Right lobe of liver (tissue), 6 donors: Measurements from ENCODE around the gene HLA-DMB. TPM values are rescaled to one million over a fixed set of nuclear protein-coding genes. Genes with fewer than 3 reads are reported as not detected.

Experiments used
- ATAC-seq, 4 donors: fragments of 200-7000 bp; cut with Tn5 transposase; one replicate each; pipeline ENCODE4 v1.9.1; 2020; ENCODE audit warnings: mild to moderate bottlenecking in 4 of 4, moderate library complexity in 4 of 4
- DNase-seq, 3 donors: peaks; one replicate each; pipeline ENCODE4 v3.0.0-alpha.2; 2020
- H3K27ac ChIP-seq, 3 donors: fragments of 200-600 bp; one replicate each; pipeline ENCODE4 v1.8.0; 2022
- H3K27me3 ChIP-seq, 2 donors: fragments of 200-600 bp; one replicate each; pipeline ENCODE4 v1.8.0; 2022
- H3K36me3 ChIP-seq, 4 donors: fragments of 200-600 bp; sonication (generic) in 1 of 4; one replicate each; pipeline versions ENCODE4 v1.5.1 to v1.8.0; 2017 to 2022; ENCODE audit warnings: control low read depth in 1 of 4
- H3K4me1 ChIP-seq, 4 donors: fragments of 200-600 bp; sonication (generic) in 1 of 4; one replicate each; pipeline versions ENCODE4 v1.5.1 to v1.8.0; 2017 to 2022; ENCODE audit warnings: control low read depth in 1 of 4
- H3K4me3 ChIP-seq, 3 donors: fragments of 200-600 bp; one replicate each; pipeline ENCODE4 v1.8.0; 2022
- H3K9me3 ChIP-seq, 4 donors: fragments of 200-600 bp; sonication (generic) in 1 of 4; one replicate each; pipeline versions ENCODE4 v1.5.1 to v1.8.0; 2017 to 2022; ENCODE audit warnings: control low read depth in 1 of 4
- POLR2A ChIP-seq: fragments of 450-650 bp; IDR thresholded peaks from one replicate; pipeline ENCODE4 v1.6.1; 2017; ENCODE audit warnings: antibody characterized with exemption, mild to moderate bottlenecking
- WGBS: methylation state at CpG from one replicate; pipeline ENCODE4 v1.1.6; 2018; ENCODE audit warnings: low coverage, low lambda C conversion rate; ENCODE audit not compliant: insufficient coverage; ENCODE audit errors: missing lambda C conversion rate; 5-methylcytosine and 5-hydroxymethylcytosine counted together
- intact Hi-C, 2 donors: fragments of 100-400 bp; cut with DNase I; formaldehyde crosslinking; loops; one replicate each; pipeline versions ENCODE4 v1.11.2 to v1.14.1; 2022
- total RNA-seq, 6 experiments: library from RNA; depleted of rRNA in 2 of 6; stranded (reverse); fragments of >200 nt in 2 of 6; fragmentation: NEBNext Ultra II Directional in 3 of 6; extraction: Animal tissue kit (Norgen Biotek cat#: 25700) in 3 of 6; gene quantifications; one replicate each; pipeline versions ENCODE4 v1.1.0 to v1.2.4, GENCODE V29; 2016 to 2023
- TF ChIP-seq, protein P1 (sequence below), 4 donors: fragments of 200-600 bp in 3 of 4; fragments of 450-650 bp in 1 of 4; IDR thresholded peaks; one replicate each; pipeline versions ENCODE4 v1.5.1 to v1.8.0; 2016 to 2022; ENCODE audit warnings: antibody characterized with exemption in 4 of 4, mild to moderate bottlenecking in 2 of 4
- donor health status: DM: no; HTN: yes; CAD: no.
- donor health status: DM: no; HTN: no; CAD: no.
- donor health status: DM: no; HTN: no; CAD: no.
- donor health status: DM: no; HTN: yes; CAD: no.
- donor health status: DM: no; HTN: yes; CAD: no.

The HLA-DMB gene
- total RNA-seq, 6 experiments from 2014 or later, result 1.8 to 22.0 (median 6.5) TPM

DNA sequence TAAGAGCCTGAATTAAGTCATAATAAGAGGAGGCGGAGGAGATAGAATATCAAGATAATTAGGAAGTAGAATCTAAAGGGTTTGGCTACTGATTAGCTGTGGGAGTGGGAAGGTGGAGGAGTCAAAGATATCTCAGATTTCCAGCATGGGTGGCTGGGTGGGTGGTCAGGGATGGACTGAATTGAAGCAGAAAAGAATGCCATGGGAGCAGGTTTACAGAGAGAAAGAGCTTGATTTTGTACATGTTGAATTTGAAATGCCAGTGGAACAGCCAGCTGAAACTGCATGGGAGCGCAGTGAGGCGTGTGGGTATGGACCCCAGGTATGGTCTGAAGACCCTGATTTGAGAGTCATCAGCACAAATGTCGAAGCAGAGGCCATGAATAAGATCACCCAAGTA, 13.4 kb upstream of the HLA-DMB start:
- no peak for TF ChIP-seq POLR2A
- TF ChIP-seq, protein P1, sequence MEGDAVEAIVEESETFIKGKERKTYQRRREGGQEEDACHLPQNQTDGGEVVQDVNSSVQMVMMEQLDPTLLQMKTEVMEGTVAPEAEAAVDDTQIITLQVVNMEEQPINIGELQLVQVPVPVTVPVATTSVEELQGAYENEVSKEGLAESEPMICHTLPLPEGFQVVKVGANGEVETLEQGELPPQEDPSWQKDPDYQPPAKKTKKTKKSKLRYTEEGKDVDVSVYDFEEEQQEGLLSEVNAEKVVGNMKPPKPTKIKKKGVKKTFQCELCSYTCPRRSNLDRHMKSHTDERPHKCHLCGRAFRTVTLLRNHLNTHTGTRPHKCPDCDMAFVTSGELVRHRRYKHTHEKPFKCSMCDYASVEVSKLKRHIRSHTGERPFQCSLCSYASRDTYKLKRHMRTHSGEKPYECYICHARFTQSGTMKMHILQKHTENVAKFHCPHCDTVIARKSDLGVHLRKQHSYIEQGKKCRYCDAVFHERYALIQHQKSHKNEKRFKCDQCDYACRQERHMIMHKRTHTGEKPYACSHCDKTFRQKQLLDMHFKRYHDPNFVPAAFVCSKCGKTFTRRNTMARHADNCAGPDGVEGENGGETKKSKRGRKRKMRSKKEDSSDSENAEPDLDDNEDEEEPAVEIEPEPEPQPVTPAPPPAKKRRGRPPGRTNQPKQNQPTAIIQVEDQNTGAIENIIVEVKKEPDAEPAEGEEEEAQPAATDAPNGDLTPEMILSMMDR (IDR thresholded peaks at IDR 0.05), result no peak
- ATAC-seq (no peak), DNase-seq (no peak)
- no peaks in the 10 kb centered on the region for H3K27me3 ChIP-seq
- no peaks in the 10 kb centered on the region for H3K4me1 ChIP-seq
- no peak overlapping the region for H3K4me3 ChIP-seq
- 79% methylated on average over 3 of the region's 4 CpGs for WGBS
- H3K27ac ChIP-seq, result no peak overlapping the region
- no peaks in the 10 kb centered on the region for H3K36me3 ChIP-seq
- H3K9me3 ChIP-seq, result no peaks in the 10 kb centered on the region
- intact Hi-C loops, result no loop called here

DNA sequence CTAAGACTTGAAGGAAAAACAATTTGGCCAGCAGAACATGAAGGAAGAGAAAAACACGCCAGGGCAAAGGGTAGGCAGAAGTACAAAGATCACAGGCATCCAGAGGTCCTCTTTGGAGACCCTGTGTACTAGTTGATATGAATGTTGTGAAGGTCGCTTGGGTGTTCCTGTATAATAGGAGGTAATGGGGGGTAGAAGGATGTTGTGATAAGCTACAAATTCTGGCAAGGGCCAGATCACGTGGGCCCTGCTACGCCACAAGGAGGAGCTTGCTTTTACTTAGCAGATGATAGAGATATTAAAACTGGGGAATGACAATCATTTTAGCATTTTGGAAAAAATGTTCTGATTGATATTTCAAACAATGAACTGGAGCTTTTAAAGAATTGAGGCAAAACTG, 12.9 kb upstream of the HLA-DMB start:
- intact Hi-C loops, result no loop called here
- DNase-seq, result no peak
- WGBS, result 49% methylated on average over 4 of the region's 4 CpGs
- H3K4me3 ChIP-seq, result no peak overlapping the region
- no peaks in the 10 kb centered on the region for H3K27me3 ChIP-seq
- H3K4me1 ChIP-seq, result no peaks in the 10 kb centered on the region
- H3K36me3 ChIP-seq, result no peaks in the 10 kb centered on the region
- H3K9me3 ChIP-seq, result no peaks in the 10 kb centered on the region
- no peak for TF ChIP-seq POLR2A
- TF ChIP-seq, protein P1 (IDR thresholded peaks at IDR 0.05), result no peak
- no peak overlapping the region for H3K27ac ChIP-seq
- no peak for ATAC-seq

DNA sequence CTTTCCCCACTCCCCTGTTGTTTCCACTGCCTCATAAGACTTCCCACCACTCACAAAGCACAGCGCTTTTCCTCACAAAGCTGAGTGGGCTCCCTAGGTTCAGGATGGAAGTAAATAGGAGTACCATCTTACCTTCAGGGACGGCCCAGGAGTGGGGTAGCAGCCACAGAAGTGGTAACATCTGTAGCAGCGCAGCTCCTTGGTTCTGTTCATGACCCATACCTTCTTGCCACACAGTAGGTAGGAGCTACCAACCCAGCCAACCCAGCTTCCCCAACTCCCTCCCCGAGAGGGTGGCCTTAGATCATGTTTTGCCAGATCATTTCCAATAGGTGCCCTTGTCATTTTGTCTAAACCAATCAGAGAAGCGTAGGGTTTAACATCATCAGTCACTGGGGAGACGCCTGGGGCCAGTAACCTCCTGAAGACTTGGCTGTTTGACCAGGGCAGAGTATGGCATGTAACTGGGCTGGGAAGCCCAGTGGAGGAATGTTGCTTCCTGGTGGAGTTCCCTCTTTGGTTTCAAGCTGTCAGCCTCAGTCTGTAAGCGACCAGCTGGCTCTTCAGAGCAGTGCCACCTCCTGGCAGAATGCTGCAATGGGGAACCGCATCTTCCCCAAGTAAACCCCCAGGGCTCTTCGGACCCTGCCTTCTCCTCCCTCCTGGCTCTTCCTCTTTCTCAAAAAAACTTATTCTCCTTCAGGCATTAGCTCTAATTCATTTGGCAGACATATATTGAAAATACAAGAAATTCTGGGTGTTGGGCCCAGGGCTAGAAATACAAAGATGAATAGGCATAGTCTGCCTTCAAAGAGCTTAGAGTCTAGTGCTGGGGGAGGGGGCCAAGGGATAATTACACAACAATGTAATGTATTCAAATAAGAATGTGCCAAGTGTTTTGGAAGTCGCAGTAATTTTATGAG, 12.2 kb upstream of the HLA-DMB start, which contains the start of gene HLA-DMA:
Gene HLA-DMA, minus strand, starts transcription at position 281 of the 923 bp plus-strand sequence. Its CDS starts 61 bp downstream, at position 220.
- DNase-seq (peak; percentile 78 to 84 (median 80)), ATAC-seq (peak; percentile 96 to 98 (median 97))
- Histone ChIP-seq H3K4me1 (no peaks in the 10 kb centered on the region), H3K27me3 (no peaks in the 10 kb centered on the region), H3K9me3 (no peaks in the 10 kb centered on the region), H3K27ac (peak within 1 kb of the TSS; percentile 25 to 60 (median 48)), H3K36me3 (no peaks in the 10 kb centered on the region), H3K4me3 (peak within 1 kb of the TSS in 2 of 3 donors; percentile 7 to 42)
- intact Hi-C loops, result no loop called here
- 42% methylated on average over 7 of the region's 10 CpGs for WGBS
- peak; percentile 80 for TF ChIP-seq POLR2A
- TF ChIP-seq, protein P1 (IDR thresholded peaks at IDR 0.05), result peak; percentile 65 to 79 (median 76)

DNA sequence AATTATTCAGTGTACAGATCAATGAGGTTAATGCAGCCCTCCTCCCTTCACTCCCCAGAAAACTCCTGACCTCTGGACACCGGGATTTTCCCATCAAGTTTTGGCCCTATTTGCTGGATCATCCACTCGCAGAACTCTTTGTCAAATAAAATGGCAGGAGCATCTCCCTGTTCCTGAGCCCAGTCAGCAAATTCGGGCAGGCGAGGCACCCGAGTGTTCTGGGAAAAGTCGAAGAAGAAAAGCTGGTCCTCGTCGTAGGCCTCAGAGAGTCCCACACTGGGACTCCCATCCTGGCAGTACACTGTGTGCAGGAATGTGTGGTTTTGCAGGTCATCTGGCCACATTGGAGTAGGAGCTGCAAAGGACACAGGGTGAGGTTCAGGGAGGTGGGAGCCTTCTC, 9.6 kb upstream of the HLA-DMB start:
- no peak for ATAC-seq
- TF ChIP-seq POLR2A, result no peak
- TF ChIP-seq, protein P1 (IDR thresholded peaks at IDR 0.05), result no peak
- Histone ChIP-seq H3K27ac (no peak overlapping the region), H3K36me3 (no peaks in the 10 kb centered on the region), H3K9me3 (no peaks in the 10 kb centered on the region), H3K4me3 (no peak overlapping the region), H3K27me3 (no peaks in the 10 kb centered on the region), H3K4me1 (no peaks in the 10 kb centered on the region)
- intact Hi-C loops, result no loop called here
- 94% methylated on average over 6 of the region's 8 CpGs for WGBS
- DNase-seq, result no peak
